ENCODE measurements around the gene LRRIQ4. TPM values are rescaled to one million over a fixed set of nuclear protein-coding genes. Genes with fewer than 3 reads are reported as not detected.

LRRIQ4 gene
- total and polyA plus RNA-seq, 2 donors (not counting 1 experiment from before 2014, with no cell fraction given): under 0.01 TPM; not detected in 1

- Histone ChIP-seq H2AFZ (ENCODE audit: low read length) (peak overlapping the region; percentile 96), H3K79me2 (ENCODE audit: control insufficient read depth, insufficient read depth, low read length) (peaks cover 25% of the 10 kb centered on the region), H3K4me3 (replicated peaks in 1 of 4; ENCODE audit: control extremely low read depth in 1 of 4, insufficient read depth in 1 of 4, low read depth in 3 of 4, low read length in 4 of 4) (peak overlapping the region; percentile 64 to 97 (median 88)), H3K9me3 (ENCODE audit: control insufficient read depth, insufficient read depth, low read depth, low read length) (no peaks in the 10 kb centered on the region), H3K4me2 (ENCODE audit: extremely low read depth, insufficient read depth, low read length) (peak overlapping the region; percentile 90), H3K4me1 (ENCODE audit: control insufficient read depth, extremely low read depth, insufficient read depth, low read length) (peaks cover 5% of the 10 kb centered on the region), H3K36me3 (ENCODE audit: control insufficient read depth, insufficient read depth, low read length) (no peaks in the 10 kb centered on the region), H3K27me3 (ENCODE audit: control insufficient read depth, insufficient read depth, low read length) (no peaks in the 10 kb centered on the region), H3K27ac (ENCODE audit: insufficient read depth, low read length) (peak overlapping the region; percentile 99), H4K20me1 (ENCODE audit: control insufficient read depth, extremely low read depth, insufficient read depth, low read length) (no peaks in the 10 kb centered on the region), H3K9ac (ENCODE audit: insufficient read depth, low read length) (peak overlapping the region; percentile 54)
- TF ChIP-seq CTCF (conservative IDR thresholded peaks at IDR 0.05 in 1 of 2, IDR thresholded peaks at IDR 0.05 in 1 of 2; ENCODE audit: low read depth in 1 of 2, low read length in 2 of 2): no peak
- TF ChIP-seq EZH2 (IDR thresholded peaks at IDR 0.05; ENCODE audit: low read length, missing control alignments): no peak
- DNase-seq (ENCODE audit: low read depth in 2 of 2): peak; percentile 65 to 89
Observed at GRCh38 chr3:169771497-169772304, 41.0 kb upstream of the LRRIQ4 start.

GRCh38 chr3:169772305-169772896 lies 40.3 kb upstream of the LRRIQ4 start:
- no peak for TF ChIP-seq CTCF (conservative IDR thresholded peaks at IDR 0.05 in 1 of 2, IDR thresholded peaks at IDR 0.05 in 1 of 2; ENCODE audit: low read depth in 1 of 2, low read length in 2 of 2)
- no peak for TF ChIP-seq EZH2 (IDR thresholded peaks at IDR 0.05; ENCODE audit: low read length, missing control alignments)
- H3K4me1 ChIP-seq (ENCODE audit: control insufficient read depth, extremely low read depth, insufficient read depth, low read length): peaks cover 5% of the 10 kb centered on the region
- no peaks in the 10 kb centered on the region for H3K9me3 ChIP-seq (ENCODE audit: control insufficient read depth, insufficient read depth, low read depth, low read length)
- peak overlapping the region; percentile 67 for H2AFZ ChIP-seq (ENCODE audit: low read length)
- H4K20me1 ChIP-seq (ENCODE audit: control insufficient read depth, extremely low read depth, insufficient read depth, low read length): no peaks in the 10 kb centered on the region
- H3K79me2 ChIP-seq (ENCODE audit: control insufficient read depth, insufficient read depth, low read length): peaks cover 25% of the 10 kb centered on the region
- peak overlapping the region; percentile 86 to 97 (median 91) for H3K4me3 ChIP-seq (replicated peaks in 1 of 4; ENCODE audit: control extremely low read depth in 1 of 4, insufficient read depth in 1 of 4, low read depth in 3 of 4, low read length in 4 of 4)
- peak overlapping the region; percentile 99 for H3K27ac ChIP-seq (ENCODE audit: insufficient read depth, low read length)
- no peaks in the 10 kb centered on the region for H3K27me3 ChIP-seq (ENCODE audit: control insufficient read depth, insufficient read depth, low read length)
- H3K36me3 ChIP-seq (ENCODE audit: control insufficient read depth, insufficient read depth, low read length): no peaks in the 10 kb centered on the region
- peak overlapping the region; percentile 97 for H3K9ac ChIP-seq (ENCODE audit: insufficient read depth, low read length)
- H3K4me2 ChIP-seq (ENCODE audit: extremely low read depth, insufficient read depth, low read length): peak overlapping the region; percentile 86
- DNase-seq (ENCODE audit: low read depth in 2 of 2): peak; percentile 77 to 87

Data from fibroblast of lung (primary cell).